GM18867 (cell line): Measurements from ENCODE around the gene CXorf38.
"Not testable (repeated sequence)": the region's sequence is repeated elsewhere in the genome, so short reads cannot be mapped to it uniquely, and the experiment has no call there.

Experiments used
- ATAC-seq: cut with Tn5 transposase; IDR thresholded peaks from one replicate; pipeline ENCODE4 v1.9.1; 2021; ENCODE audit warnings: mild to moderate bottlenecking, moderate library complexity; ENCODE audit not compliant: unreplicated experiment

Gene CXorf38

DNA sequence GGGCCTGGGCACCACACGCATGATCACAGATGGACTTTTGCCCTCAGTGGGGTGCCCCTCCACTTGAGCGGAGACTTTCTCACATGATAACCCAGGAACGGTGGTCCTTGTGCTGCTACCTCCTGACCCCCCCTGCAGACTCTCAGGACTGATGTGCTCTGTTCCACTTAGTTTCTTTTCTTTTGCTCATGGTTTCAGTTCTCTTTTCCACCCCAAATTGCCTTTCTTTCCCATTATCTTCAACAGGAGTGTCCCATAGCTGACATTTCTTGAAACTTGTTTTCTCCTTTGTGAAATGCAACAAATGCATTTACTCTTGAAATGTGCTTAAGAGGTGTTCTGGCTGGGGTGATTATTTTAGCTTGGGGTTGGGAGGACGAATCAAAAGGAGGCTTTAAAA lies 15.2 kb downstream of the CXorf38 start:
- ATAC-seq, result no peak

DNA sequence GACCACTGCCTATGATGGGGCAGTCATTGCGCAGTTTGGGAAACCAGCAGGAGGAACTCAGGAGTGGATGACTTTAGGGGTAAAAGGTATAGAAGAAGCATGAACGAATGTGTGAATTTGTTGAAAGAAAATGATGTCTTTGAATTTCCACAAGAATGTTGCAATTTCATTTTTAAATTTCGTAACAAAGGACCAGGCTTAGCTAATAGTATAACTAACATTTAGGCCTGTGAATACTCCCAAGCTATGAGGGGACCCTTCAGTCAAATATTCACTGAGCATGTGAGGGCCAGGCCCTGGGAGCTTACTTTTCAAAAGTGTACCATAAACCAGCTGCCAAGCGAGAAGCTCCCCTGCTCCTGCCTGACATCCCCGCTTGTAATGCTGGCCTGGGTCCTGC lies 18.9 kb downstream of the CXorf38 start:
- no peak for ATAC-seq

DNA sequence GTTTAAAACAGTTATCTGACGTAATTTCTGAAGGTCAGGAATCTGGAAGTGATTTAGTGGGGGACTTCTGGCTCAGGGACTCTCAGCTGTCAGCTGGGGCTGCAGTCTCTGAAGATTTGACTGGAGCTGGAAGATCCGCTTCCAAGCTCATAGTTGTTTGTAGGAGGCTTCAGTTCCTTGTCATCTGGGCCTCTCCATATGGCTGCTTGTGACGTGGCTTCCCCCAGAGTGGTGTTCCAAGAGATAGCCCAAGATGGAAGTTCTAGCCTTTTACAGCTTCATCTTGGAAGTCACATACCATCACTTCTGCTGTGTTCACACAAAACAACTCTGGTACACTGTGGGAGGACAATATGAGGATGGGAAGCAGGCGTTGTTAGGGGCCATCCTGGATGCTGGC lies 22.1 kb downstream of the CXorf38 start:
- no peak for ATAC-seq

DNA sequence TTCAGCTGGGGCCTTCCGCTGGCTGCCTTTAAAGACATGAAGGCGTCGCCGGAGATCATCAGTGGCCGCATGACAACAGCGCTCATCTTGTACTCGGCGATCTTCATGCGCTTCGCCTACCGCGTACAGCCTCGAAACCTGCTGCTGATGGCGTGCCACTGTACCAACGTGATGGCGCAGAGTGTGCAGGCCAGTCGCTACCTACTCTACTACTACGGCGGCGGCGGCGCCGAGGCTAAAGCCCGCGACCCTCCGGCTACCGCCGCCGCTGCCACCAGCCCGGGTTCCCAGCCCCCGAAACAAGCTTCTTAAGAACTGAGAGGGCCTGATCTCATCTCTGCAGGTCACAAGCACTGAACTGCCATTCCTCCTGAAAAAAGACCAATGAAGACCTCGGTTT lies 23.7 kb downstream of the CXorf38 start:
- no peak for ATAC-seq

DNA sequence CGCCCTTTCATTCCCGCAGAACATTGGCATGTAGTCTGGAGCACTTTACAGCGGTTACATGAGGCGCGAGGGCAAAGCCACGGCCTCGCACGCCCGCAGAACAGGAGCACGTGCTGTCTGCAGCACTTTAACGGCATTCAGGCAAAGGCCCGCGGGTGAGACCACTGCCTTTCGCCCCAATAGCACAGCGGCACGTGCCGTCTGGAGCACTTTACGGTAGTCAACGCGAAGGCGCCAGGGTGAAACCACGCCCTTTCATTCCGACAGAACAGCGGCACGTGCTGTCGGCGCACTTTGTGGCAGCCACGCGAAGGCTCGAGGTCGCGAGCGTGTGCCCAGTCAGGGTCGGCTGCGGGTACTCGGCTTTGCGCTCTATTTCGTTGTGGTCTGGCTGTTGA lies 24.2 kb downstream of the CXorf38 start, which contains the start of gene MPC1L:
Gene MPC1L, plus strand, starts transcription at position 290 of the 398 bp plus-strand sequence. CDS start 138 bp downstream, outside the sequence.
- no peak for ATAC-seq

DNA sequence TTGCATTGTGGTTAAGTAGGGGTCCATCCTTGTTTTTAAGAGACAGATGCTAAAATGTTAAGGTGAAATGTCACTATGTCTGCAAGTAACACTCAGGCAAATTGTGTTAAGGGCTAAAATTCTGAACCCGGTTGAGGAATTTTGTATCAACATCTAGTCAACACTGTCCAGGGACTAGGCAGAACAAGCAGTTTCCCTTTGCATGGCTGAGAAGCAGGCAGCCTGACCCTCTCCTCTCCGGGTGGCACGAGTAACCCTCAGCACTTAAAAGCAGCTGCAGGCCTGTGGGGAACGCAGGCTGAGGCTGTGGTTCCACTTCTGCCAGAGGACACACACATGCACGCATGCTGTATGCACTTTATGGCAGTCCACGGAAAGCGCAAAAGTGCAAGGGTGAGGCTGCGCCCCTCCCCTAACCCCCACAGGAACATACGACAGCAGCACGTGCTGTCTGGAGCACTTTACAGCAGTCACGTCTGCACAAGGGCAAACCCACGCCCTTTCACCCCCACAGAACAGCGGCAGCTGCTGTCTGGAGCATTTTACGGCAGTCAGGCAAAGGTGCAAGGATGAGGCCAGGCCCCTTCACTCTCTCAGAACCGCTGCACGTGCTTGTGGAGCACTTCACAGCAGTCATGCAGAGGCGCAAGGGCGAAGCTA lies 24.8 kb downstream of the CXorf38 start:
- no peak for ATAC-seq

DNA sequence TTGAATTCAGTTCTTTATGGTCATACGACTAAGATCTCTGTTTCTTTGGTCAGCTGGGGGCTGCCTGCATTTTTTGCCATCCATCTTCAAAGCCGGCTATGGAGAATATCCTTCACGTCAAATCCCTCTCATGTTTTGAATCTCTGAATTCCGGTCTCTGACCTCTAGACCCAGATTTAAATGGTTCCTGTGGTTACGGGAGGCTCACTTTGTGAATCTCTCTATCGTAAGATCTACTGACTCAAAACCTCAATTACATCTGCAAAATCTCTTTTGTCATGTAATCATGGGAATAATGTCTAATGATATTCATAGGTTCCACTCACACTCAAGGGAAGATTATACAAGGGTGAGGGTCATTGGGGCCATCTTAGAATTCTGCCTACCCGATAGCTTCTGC lies 29.8 kb downstream of the CXorf38 start:
- no peak for ATAC-seq

DNA sequence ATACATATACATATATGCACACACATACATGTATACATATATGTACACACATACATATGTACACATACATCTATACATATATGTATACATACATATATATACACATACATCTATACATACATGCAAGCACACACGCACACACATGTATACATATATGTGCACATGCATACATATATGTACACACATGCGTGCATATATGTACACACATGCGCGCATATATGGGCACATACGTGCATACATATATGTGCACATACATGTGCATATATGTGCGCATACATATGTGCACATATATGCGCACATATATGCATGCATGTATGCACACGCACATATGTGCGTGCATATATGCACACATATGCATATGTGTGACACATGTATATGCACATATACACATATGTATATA lies 31.4 kb downstream of the CXorf38 start:
- ATAC-seq, result no peak

DNA sequence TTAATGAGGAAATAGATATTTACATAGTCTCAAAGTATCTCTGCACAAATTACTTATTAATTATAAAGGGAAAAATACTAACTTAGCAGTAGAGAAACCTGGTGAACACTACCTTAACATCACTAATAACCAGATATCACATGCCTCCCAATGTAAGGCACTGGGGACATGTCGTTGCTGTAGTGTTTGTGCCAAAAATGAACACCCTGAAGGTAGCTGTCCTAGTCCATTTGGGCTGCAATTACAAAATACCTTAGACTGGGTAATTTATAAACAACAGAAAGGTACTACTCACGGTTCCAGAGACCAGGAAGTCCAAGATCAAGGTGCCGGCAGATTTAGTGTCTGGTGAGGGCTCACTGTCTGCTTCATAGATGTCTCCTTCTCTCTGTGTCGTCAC lies 34.9 kb downstream of the CXorf38 start:
- ATAC-seq, result no peak

DNA sequence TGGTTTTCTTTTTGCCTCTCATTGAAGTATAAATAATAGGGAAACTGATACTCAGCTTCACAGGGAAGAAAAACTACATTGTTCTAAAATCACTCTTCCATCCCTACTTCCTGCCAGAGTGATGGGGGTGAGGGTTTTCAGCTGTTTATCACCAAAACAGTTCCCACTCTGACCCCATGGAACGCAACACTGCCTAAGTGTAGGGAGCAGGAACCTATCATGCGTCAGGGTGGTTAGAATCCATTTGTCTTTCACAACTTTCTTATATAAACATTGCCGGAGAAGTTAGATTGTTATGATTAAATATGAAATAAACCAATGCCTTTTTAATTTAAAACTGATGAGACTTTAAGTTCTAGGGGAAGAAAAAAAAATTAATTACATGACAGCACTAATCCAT lies 40.0 kb downstream of the CXorf38 start:
- ATAC-seq, result no peak

DNA sequence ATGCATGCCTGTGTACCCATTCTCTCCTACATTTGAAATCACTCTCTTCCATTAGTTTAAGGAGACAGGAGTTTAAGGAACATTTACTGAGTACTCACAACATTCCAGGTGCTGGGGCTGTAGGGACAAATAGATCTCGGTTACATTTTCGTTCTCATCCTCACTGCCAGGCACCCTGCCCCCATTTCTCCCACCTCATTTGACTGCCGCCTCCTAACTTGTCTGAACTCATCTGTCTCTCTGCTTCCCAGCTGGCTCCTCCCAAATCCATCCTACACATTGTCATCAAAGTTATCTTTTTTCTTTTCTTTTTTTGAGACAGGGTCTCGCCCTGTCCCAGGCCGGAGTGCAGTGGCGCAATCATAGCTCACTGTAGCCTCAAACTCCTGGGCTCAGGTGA lies 43.9 kb downstream of the CXorf38 start:
- ATAC-seq, result no peak

DNA sequence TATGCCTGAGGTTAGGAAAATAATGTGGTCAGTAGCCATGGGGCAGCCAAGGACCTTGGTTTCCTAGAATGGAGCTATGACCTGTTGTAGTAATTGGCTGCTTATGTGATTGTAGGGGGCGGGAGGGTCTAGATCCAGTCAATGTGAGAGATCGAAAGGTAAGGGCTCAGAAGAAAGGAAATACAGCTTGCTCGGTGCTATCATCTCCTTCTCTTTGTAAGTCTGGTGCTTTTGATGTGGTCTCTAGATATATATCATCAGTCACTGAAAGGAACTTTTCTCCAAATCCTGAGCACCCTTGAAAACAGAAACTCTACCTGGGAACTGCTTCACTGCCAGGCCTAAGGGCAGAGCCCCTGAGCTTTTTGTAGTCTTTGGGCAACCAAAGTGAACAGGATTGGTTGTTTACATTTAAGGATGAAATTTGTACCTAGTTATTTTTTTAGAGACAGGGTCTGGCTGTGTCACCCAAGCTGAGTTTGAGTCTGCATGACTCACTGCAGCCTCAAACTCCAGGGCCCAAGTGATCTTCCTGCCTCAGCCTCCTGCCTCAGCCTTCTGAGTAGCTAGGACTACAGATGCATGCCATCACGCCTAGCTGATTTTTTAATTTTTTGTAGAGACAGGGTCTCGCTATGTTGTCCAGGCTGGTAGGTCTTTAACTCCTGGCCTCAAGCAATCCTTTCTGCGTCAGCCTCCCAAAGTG lies 57.6 kb downstream of the CXorf38 start:
- ATAC-seq, result not testable (repeated sequence)

DNA sequence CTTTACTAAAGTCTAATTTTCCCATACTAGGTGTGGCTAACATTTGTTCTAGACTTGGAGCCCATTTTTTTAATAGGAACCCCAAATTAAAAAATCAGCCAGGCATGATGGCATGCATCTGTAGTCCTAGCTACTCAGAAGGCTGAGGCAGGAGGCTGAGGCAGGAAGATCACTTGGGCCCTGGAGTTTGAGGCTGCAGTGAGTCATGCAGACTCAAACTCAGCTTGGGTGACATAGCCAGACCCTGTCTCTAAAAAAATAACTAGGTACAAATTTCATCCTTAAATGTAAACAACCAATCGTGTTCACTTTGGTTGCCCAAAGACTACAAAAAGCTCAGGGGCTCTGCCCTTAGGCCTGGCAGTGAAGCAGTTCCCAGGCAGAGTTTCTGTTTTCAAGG lies 59.7 kb downstream of the CXorf38 start:
- ATAC-seq, result not testable (repeated sequence)

DNA sequence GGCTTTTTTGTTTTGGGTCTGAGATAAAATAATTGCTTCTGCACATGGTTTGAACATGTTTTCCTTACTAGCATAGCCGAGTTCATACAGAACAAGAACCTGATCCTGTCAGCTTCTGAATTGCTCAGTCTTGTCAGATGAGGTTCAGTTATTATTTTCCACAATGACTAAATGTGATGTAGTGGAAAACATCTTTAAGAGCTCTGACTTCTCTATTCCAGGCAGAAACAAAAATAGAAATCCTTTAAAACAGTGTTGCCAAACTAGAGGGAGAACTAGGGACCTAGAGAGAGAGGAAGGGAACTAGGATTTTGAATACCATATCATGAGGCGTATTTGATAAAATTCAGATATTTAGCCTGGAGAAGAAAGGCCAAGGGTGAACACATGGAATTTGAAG lies 64.5 kb downstream of the CXorf38 start:
- no peak for ATAC-seq

DNA sequence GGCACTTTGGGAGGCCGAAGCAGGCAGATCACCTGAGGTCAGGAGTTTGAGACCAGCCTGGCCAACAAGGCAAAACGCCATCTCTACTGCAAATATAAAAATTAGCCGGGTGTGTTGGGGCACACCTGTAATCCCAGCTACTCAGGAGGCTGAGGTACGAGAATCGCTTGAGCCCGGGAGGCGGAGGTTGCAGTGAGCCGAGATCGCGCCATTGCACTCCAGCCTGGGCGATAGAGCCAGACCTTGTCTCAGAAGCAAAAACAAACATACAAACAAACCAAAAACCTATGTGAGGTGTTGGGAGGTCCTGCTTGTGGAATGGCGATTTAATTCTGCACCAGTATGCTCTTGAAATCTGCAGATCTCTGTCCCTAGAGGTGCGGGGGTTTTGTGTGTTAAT lies 65.2 kb downstream of the CXorf38 start:
- ATAC-seq, result not testable (repeated sequence)

DNA sequence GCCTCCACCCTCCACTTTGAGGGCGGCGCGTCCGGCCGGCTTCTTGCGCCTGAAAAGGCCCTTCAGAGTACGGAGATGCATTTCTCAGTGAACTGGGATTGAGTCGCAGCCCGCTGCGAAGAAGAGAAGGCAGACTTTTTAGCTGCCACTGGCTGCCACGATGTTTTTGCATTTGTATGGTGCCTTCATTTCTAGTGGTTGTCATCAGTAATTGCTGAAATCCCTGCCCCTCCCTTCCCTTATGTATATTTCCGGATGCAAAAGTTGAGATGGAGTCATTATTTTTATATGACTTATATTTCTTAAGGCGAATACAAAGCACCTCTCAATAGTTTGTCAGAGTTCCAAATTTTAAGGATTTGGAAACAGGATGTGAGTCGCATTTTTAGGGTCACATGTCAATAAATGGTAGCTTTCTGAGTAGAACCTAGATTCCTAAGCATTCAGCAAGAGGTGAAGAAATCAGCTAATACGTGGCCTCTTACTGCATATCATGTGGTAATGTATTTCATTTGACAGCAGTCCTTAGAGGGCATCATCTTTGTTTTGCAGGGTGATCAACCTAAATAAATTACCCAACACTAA lies 65.9 kb downstream of the CXorf38 start:
- no peak for ATAC-seq

DNA sequence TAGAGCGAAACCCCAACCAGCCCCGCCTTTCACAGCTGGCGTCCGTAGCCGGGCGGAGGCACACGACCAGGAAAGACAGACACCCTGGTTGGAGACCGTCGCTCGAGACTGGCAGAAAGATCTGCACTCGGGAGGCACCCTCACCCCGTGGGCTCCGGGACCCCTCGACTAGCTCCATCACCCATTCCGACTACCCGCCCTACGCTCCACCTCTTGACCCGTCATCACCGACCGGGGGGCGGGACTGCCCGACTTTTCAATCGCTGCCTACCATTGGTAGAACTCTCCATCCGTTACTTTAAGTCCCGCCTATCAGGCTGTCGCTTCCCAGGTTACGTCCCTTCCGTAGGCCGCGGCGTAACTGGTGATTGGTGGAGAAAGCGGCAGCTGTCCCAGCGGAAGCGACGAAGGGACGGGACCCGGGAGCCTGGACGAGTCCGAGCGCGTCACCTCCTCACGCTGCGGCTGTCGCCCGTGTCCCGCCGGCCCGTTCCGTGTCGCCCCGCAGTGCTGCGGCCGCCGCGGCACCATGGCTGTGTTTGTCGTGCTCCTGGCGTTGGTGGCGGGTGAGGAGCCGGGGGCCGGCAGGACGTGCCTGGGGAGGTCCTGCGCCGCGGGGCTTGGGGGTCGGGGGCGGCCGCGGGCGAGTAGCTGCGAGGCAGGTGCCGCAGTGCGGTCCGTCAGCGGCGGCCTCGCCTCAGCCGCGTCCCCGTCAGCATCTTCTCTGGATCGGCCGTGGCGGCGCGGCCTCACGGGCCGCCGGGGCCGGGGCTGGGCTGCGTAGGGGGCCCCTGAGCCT lies 66.6 kb downstream of the CXorf38 start, which contains the start of gene ATP6AP2:
Gene ATP6AP2, plus strand, starts transcription at position 434 of the 799 bp plus-strand sequence. Its CDS starts 96 bp downstream, at position 530.
- peak; percentile 97 for ATAC-seq

DNA sequence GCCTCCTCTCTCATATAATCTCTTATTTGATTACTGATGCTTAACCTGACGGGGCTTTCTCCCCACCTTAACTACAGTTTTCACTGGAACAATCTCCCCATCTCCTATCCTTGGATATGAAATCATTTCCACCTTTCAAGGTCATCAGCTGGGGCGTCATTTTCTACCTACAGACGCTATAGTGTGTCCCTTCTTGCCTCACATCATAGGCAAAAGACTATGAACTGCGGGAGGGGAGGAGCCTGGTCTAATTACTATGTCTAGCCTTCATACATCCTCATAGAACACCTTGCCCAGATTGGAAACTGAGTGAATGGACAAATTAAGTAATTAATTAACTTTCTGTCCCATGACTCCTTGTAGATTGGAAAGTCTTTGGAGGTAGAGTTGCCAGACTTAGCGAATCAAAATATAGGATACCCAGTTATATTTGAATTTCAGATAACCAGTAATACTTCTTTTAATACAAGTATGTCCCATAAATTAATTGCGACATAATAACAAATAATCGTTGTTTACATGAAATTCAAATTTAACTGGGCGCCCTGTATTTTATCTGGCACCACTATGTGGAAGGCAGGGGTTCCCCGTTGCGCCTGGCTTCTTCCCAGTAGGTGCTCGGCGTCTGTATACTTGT lies 67.3 kb downstream of the CXorf38 start:
- ATAC-seq, result peak; percentile 40

DNA sequence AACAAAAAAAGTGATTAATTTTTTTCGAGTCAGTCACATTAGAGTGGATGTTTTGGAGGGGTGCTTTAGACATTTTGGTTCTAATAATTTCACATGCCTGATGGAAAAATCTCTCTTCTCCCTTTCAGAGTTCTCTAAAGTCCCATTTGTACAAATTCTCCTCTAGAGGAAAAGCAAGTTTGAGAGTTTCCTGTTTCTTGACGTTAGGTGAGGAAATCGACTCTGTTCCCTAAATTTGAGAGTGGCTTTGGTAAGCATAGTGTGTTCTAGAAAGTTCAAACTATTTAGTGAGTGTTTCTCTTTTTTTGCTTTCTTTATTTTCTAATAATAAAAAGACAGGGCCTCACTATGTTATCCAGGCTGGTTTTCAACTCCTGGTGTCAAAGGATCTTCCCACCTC lies 68.2 kb downstream of the CXorf38 start:
- ATAC-seq, result no peak

DNA sequence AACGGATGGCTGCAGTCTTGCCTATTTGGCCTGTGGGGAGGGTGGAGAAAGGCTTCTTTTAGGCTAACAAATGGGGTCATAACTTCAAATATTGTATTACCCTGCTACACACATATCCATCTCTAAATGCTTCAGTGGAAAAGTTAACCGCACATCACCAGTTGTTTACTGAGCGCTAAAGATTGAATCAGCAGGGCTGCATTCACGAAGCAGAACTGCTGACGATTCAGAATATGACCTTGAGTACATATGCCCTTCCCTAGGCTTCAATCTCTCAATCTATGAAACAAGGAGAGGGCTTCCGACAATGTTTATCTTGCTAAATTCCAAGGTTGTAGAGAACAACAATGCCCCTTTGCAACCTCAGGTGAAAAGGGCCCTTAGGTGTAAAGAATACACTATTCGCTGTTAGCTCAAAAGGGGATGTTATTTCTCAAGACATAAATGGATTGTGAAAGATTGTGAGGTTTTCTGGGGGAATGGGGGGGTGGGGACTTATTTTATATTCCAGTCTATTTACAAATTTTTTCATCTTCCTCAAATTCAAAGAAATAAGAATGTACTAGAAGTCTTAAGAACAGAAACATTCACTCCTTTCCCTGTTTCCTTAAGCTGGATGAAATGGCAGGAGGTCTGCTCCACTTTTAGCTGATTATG lies 69.2 kb downstream of the CXorf38 start:
- ATAC-seq, result no peak
